Neural progenitor cell (in vitro differentiated cells): ENCODE results near the gene SPTSSB. TPM values are rescaled to one million over a fixed set of nuclear protein-coding genes. Genes with fewer than 3 reads are reported as not detected.

Source experiments
- DNase-seq: peaks from one replicate; pipeline ENCODE4 v3.0.0-alpha.2; 2016; ENCODE audit warnings: low spot score
- H2AFZ ChIP-seq: fragments of 200-600 bp; sonication (generic); replicated peaks from 2 replicates; pipeline ENCODE4 v1.6.1; 2016; ENCODE audit warnings: antibody characterized with exemption
- H3F3A ChIP-seq: fragments of 200-600 bp; sonication (generic); 2 replicates; pipeline ENCODE4 v1.6.1; 2016; ENCODE audit warnings: antibody characterized with exemption, low read depth
- H3K27ac ChIP-seq: fragments of 200-600 bp; sonication (generic); 2 replicates; pipeline ENCODE4 v1.5.1; 2016; ENCODE audit warnings: mild to moderate bottlenecking
- H3K27me3 ChIP-seq: fragments of 200-600 bp; sonication (generic); 2 replicates; pipeline ENCODE4 v1.6.1; 2016; ENCODE audit warnings: mild to moderate bottlenecking, moderate library complexity
- H3K36me3 ChIP-seq: fragments of 200-600 bp; sonication (generic); 2 replicates; pipeline ENCODE4 v1.5.1; 2016
- H3K4me1 ChIP-seq: fragments of 200-600 bp; sonication (generic); 2 replicates; pipeline ENCODE4 v1.6.1; 2016; ENCODE audit warnings: mixed run types
- H3K4me2 ChIP-seq: fragments of 200-600 bp; sonication (generic); 2 replicates; pipeline ENCODE4 v1.6.1; 2016
- H3K4me3 ChIP-seq: fragments of 200-600 bp; sonication (generic); 2 replicates; pipeline ENCODE4 v1.5.1; 2016
- H3K79me2 ChIP-seq: fragments of 200-600 bp; sonication (generic); 2 replicates; pipeline ENCODE4 v1.6.1; 2016; ENCODE audit warnings: low read depth
- H3K9ac ChIP-seq: fragments of 200-600 bp; sonication (generic); 2 replicates; pipeline ENCODE4 v1.6.1; 2016
- H3K9me3 ChIP-seq: fragments of 200-600 bp; sonication (generic); 2 replicates; pipeline ENCODE4 v1.5.1; 2016; ENCODE audit warnings: low read depth
- H4K20me1 ChIP-seq: fragments of 200-600 bp; sonication (generic); 2 replicates; pipeline ENCODE4 v1.6.1; 2016; ENCODE audit warnings: low read depth
- H3K27ac Mint-ChIP-seq: 3 replicates; pipeline ENCODE4 v1.8.0; 2021; ENCODE audit warnings: mixed read lengths
- H3K27me3 Mint-ChIP-seq: 2 replicates; pipeline ENCODE4 v1.8.0; 2022; ENCODE audit warnings: low read depth, mild to moderate bottlenecking, inconsistent platforms, moderate library complexity, mixed read lengths; ENCODE audit not compliant: insufficient read depth
- H3K36me3 Mint-ChIP-seq: 3 replicates; pipeline ENCODE4 v1.8.0; 2021; ENCODE audit warnings: mixed read lengths
- H3K4me1 Mint-ChIP-seq: 3 replicates; pipeline ENCODE4 v1.8.0; 2021; ENCODE audit warnings: mixed read lengths
- H3K4me3 Mint-ChIP-seq: 3 replicates; pipeline ENCODE4 v1.8.0; 2021; ENCODE audit warnings: mild to moderate bottlenecking, moderate library complexity, mixed read lengths
- H3K9me3 Mint-ChIP-seq: 3 replicates; pipeline ENCODE4 v1.8.0; 2020; ENCODE audit warnings: mixed read lengths
- EZH2 ChIP-seq: fragments of 200-600 bp; sonication (generic); IDR thresholded peaks from 2 replicates; pipeline ENCODE4 v1.6.1; 2017; ENCODE audit warnings: antibody characterized with exemption, mild to moderate bottlenecking, moderate library complexity
- EZH2phosphoT487 ChIP-seq: fragments of 200-600 bp; sonication (generic); IDR thresholded peaks from 2 replicates; pipeline ENCODE4 v1.6.1; 2017; ENCODE audit warnings: antibody characterized with exemption
- total RNA-seq: library from RNA; depleted of rRNA; stranded (reverse); fragments of >200 nt; gene quantifications from 2 replicates; pipeline ENCODE4 v1.2.3, GENCODE V29; 2015; ENCODE audit warnings: low replicate concordance
- TF ChIP-seq, protein P1 (sequence below): fragments of 200-600 bp; sonication (generic); IDR thresholded peaks from 2 replicates; pipeline ENCODE4 v1.5.1; 2017; ENCODE audit warnings: antibody characterized with exemption, mild to moderate bottlenecking

SPTSSB gene
- total RNA-seq, 1 donor from 2014 or later: 1.2 TPM

DNA sequence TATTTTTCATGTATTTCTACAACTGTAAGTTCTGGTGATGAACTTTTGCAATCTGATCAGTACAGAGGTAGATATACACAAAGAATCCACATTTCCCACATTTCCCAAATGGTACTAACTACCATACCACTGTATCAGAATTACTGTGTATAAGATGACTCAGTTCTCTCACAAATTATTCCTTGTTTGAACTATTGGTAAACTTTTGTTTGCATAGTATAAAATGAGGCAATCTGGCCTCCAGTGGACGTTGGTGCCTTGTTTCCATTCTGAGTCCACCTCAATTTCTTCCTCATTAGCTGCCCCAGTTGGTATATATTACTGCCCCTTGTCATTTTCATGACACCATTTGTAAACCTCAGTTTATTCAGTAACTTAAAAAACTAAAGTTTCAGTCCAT is 38.5 kb downstream of the SPTSSB start:
- Histone ChIP-seq H3K4me1 (no peaks in the 10 kb centered on the region), H3K9me3 (no peaks in the 10 kb centered on the region), H3K27ac (no peak overlapping the region), H3K79me2 (no peaks in the 10 kb centered on the region), H4K20me1 (no peaks in the 10 kb centered on the region), H3F3A (no peaks in the 10 kb centered on the region), H3K4me3 (no peak overlapping the region), H2AFZ (no peak overlapping the region), H3K4me2 (no peak overlapping the region), H3K36me3 (no peaks in the 10 kb centered on the region), H3K9ac (no peak overlapping the region), H3K27me3 (no peaks in the 10 kb centered on the region)
- Mint-ChIP-seq H3K27ac (no peak overlapping the region), H3K36me3 (no peaks in the 10 kb centered on the region), H3K27me3 (no peaks in the 10 kb centered on the region), H3K4me1 (no peaks in the 10 kb centered on the region), H3K4me3 (no peak overlapping the region), H3K9me3 (no peaks in the 10 kb centered on the region)
- DNase-seq: no peak
- TF ChIP-seq EZH2 (no peak), EZH2phosphoT487 (no peak)
- TF ChIP-seq, protein P1, sequence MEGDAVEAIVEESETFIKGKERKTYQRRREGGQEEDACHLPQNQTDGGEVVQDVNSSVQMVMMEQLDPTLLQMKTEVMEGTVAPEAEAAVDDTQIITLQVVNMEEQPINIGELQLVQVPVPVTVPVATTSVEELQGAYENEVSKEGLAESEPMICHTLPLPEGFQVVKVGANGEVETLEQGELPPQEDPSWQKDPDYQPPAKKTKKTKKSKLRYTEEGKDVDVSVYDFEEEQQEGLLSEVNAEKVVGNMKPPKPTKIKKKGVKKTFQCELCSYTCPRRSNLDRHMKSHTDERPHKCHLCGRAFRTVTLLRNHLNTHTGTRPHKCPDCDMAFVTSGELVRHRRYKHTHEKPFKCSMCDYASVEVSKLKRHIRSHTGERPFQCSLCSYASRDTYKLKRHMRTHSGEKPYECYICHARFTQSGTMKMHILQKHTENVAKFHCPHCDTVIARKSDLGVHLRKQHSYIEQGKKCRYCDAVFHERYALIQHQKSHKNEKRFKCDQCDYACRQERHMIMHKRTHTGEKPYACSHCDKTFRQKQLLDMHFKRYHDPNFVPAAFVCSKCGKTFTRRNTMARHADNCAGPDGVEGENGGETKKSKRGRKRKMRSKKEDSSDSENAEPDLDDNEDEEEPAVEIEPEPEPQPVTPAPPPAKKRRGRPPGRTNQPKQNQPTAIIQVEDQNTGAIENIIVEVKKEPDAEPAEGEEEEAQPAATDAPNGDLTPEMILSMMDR: no peak

DNA sequence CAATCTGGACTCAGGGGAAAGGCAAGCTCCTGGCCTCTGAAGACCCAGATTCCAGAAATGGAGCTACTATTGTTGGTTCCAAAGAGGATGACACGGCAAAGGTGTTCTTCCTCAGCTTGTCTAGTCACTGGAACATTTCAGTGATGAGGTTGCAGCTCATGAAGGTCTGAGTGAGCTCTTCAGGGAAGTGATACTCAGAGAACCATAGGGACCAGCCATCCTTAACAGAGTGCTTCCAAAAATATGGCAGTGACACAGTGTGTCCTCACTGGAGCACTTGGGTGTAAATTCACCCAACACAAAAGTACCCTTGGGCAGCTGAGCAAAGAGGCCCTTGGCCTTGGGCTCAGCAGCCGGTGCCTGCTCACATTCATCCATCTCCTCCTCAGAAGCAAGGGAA is 46.3 kb downstream of the SPTSSB start:
- H3K9me3 Mint-ChIP-seq: peaks cover 9% of the 10 kb centered on the region
- Histone ChIP-seq H3K36me3 (no peaks in the 10 kb centered on the region), H3K4me3 (no peak overlapping the region), H2AFZ (no peak overlapping the region), H3K9ac (no peak overlapping the region), H3K9me3 (no peaks in the 10 kb centered on the region), H3K79me2 (no peaks in the 10 kb centered on the region), H3K4me2 (no peak overlapping the region), H3F3A (no peaks in the 10 kb centered on the region), H3K4me1 (no peaks in the 10 kb centered on the region), H3K27ac (no peak overlapping the region), H3K27me3 (no peaks in the 10 kb centered on the region), H4K20me1 (no peaks in the 10 kb centered on the region)
- H3K27me3 Mint-ChIP-seq: no peaks in the 10 kb centered on the region
- H3K36me3 Mint-ChIP-seq: no peaks in the 10 kb centered on the region
- no peak overlapping the region for H3K27ac Mint-ChIP-seq
- no peak for DNase-seq
- TF ChIP-seq EZH2phosphoT487 (no peak), EZH2 (no peak)
- TF ChIP-seq, protein P1: no peak
- no peaks in the 10 kb centered on the region for H3K4me1 Mint-ChIP-seq
- H3K4me3 Mint-ChIP-seq: no peak overlapping the region

DNA sequence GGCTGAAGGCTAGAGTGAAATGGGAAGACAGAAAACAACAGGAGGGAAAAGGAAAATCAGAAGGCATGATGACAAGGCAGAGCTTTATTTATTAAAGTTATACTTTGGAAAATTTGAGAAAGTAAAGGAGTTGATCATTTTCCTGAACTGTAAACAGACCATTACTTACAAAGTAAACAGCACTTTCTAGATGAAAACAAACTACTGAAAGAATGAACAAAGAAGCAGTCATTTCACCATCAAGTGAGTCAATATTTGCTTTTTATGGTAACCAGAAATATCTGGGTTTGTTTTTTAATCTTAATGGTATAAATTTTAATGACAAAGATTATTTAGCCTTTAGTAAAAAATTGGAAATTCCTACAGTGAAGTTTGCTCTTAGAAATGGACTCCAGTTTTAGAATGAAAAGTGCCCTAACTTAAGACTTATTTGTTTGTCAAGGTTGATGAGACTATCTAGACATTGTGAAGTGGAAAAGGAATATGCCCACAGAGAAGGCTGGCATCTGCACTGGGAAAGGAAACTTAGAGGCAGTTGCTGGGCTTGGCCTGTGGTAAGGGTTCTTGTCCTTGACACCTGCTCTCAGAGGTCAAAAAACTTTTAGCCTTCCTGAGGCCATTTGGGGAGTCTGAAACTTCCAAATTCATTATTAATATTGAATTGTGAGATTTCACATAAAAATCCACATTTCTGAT is 47.2 kb downstream of the SPTSSB start:
- H3K27ac ChIP-seq: no peak overlapping the region
- H4K20me1 ChIP-seq: no peaks in the 10 kb centered on the region
- H3K9ac ChIP-seq: no peak overlapping the region
- no peaks in the 10 kb centered on the region for H3K36me3 ChIP-seq
- no peaks in the 10 kb centered on the region for H3K36me3 Mint-ChIP-seq
- no peak overlapping the region for H3K27ac Mint-ChIP-seq
- DNase-seq: no peak
- H3K4me3 Mint-ChIP-seq: no peak overlapping the region
- no peak overlapping the region for H3K4me2 ChIP-seq
- no peaks in the 10 kb centered on the region for H3K4me1 Mint-ChIP-seq
- no peak overlapping the region for H3K4me3 ChIP-seq
- H3K4me1 ChIP-seq: no peaks in the 10 kb centered on the region
- no peak overlapping the region for H2AFZ ChIP-seq
- no peaks in the 10 kb centered on the region for H3K27me3 ChIP-seq
- no peaks in the 10 kb centered on the region for H3K79me2 ChIP-seq
- TF ChIP-seq EZH2phosphoT487: no peak
- TF ChIP-seq, protein P1: no peak
- TF ChIP-seq EZH2: no peak
- no peaks in the 10 kb centered on the region for H3K9me3 ChIP-seq
- no peaks in the 10 kb centered on the region for H3K27me3 Mint-ChIP-seq
- H3K9me3 Mint-ChIP-seq: peaks cover 9% of the 10 kb centered on the region
- no peaks in the 10 kb centered on the region for H3F3A ChIP-seq
